ENCODE data around the gene NXF2B.
"Not testable (repeated sequence)": the region's sequence is repeated elsewhere in the genome, so short reads cannot be mapped to it uniquely, and the experiment has no call there.

Gene NXF2B, protein sequence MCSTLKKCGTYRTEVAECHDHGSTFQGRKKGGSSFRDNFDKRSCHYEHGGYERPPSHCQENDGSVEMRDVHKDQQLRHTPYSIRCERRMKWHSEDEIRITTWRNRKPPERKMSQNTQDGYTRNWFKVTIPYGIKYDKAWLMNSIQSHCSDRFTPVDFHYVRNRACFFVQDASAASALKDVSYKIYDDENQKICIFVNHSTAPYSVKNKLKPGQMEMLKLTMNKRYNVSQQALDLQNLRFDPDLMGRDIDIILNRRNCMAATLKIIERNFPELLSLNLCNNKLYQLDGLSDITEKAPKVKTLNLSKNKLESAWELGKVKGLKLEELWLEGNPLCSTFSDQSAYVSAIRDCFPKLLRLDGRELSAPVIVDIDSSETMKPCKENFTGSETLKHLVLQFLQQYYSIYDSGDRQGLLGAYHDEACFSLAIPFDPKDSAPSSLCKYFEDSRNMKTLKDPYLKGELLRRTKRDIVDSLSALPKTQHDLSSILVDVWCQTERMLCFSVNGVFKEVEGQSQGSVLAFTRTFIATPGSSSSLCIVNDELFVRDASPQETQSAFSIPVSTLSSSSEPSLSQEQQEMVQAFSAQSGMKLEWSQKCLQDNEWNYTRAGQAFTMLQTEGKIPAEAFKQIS

DNA sequence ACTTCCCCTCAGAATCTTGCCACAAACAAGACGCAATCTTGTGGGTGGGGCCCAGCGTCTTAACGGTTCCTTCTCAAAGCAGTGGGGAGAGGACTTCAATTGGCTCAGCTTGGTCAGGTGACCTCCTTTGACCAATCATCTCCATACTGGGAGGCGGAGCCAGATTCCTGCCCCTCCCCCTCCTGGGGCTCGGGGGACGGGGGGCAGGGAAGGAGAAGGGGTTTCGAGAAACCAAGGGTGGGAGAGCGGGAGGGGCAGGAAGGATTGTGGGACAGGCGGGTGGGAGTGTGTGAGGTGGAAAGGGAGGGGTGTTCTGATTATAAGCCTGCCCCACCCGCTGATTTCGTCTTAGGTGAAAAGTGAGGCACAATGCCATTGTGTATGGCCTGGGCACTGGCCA is at the start of gene NXF2B:
TSS of gene NXF2B (minus strand) at position 101 of the 400 bp plus-strand sequence. CDS start 59,972 bp downstream, outside the sequence.
- DNase-seq = not testable (repeated sequence)

DNA sequence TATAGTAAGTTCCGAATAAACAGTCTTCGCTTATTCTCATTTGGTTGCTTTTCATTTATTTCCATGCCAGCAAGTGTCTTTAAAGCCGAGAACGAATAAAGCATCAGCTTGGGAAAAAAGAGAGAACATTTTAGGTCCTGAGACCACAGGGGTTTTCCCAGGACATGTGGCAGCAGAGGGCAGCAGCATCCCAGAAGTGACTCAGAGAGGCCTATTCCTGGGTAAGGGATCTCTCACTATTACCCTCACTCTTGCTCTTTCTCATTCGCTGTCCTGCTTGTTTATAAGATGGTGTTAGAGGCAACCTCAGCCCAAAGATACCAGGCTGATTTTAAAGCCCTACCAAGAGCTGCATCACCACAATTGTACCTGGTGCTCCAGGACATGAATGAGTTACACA is 39.0 kb upstream of the NXF2B start:
- not testable (repeated sequence) for DNase-seq

DNA sequence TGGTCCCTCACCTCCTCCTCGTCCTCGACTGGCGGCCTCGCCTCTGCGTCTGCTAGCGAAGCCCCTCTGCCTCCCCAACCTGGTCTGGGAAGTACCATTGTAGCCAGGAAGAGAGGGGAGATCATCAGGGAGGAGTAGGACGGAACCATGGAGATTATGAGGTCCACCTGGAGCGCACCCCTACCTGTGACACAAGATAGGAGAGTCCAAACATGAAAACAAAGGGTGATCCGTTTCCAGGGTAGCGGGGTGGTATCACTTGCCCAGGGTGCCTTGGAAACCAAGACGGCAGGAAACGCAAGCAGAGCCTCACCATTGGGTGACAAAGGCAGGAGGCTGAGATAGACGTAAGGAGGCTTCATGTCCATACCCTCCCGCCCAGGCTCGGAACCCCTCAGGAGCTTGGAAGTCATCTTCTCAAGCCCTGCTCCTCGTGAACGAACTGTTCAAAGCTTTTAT is 32.0 kb upstream of the NXF2B start, which contains the start of gene TCP11X2:
TSS of gene TCP11X2 (minus strand) at position 51 of the 459 bp plus-strand sequence.
- DNase-seq = not testable (repeated sequence)

DNA sequence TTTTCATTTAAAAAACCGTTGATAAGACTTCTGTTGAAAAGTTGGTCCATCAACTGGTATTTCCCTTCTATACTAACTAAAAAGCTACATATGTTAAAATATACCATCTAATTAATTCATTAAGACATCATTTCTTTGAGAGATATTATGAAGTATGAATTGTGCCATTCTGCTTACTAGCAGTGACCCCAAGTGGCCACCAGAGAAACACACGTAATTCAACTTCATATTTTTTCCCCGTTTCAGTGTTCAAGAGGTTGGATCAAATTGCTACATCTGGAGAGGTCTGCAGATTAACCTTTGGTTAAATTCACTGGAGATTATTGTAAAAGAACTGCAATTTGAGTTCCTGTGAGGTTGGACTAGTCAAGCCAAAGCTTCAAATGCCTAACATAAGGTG is 30.4 kb upstream of the NXF2B start:
- DNase-seq = not testable (repeated sequence)

DNA sequence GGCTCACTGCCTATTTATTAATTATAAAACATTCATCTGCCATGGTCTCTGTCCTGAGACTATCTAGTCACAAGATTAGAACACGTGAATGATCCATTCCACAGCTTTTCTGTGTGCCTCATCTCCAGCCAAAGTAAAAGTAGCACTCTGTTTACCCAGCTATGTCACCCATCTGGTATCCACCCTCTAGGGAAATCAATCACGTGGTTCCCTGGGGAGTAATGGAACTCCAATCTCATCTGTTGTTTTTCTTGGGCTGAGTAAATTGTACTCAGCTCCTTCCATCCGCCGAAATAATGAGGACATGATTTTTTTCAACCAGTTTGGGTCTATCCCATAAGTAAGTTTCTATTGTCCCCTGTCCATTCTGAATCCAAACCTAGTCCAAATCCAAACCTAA is 18.8 kb upstream of the NXF2B start:
- not testable (repeated sequence) for DNase-seq

DNA sequence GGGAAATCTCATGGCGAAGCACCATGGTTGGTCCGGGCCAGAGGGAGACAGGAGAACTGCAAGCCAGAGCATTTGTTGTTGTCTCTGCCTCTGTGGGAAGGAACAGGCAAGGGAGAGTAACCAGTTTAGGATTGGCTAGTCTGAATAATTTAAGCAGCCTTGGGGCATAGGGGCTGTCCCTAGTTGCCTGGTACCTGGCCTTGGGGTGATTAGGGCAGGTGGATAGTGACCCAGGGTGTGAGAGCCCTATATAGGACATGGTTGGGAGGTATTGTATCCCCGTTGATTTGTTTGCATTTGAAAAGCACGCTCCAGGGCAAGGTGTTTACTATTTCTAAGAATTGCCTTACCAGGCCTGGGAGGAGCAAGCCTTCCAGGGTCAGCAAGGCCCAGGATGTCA is 25.3 kb downstream of the NXF2B start:
- DNase-seq = not testable (repeated sequence)

DNA sequence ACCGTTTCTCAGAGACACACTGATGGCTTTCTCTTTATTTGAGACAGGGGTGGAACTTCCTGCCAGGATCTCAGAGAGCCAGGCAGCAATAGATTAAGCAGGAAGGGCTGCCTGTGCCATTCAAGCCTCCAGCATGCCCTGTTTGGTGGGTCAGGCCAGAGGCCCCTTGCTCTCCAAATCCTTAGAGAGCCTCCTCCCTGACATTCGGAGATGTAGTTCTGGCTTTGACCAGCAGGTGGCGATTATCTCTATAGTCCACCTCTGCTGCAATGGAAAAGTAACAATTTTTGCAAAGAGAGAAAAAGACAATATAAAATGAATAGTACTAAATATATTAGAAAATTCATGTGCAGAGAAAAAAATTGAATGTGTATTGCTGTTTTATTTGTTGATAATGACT is 93.9 kb downstream of the NXF2B start:
- DNase-seq = no peak

DNA sequence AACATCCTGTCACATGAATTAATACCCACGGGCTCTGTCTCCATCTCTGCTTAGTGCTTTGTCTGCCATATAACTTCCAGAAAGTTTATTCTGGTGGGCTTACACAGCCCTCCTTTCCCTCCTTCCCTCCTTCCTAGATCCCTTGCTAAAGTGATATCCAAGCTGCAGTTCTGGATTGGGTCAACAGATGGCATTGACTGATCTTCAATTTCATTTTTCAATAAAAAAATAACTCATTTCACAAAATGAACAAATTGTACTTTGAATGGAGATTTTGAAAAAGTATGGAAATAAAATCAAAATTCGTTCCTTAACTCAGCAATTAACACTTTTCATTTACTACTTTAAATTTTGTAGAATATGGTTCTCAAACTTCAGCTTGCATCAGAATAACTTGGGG is 97.9 kb downstream of the NXF2B start:
- DNase-seq = no peak

DNA sequence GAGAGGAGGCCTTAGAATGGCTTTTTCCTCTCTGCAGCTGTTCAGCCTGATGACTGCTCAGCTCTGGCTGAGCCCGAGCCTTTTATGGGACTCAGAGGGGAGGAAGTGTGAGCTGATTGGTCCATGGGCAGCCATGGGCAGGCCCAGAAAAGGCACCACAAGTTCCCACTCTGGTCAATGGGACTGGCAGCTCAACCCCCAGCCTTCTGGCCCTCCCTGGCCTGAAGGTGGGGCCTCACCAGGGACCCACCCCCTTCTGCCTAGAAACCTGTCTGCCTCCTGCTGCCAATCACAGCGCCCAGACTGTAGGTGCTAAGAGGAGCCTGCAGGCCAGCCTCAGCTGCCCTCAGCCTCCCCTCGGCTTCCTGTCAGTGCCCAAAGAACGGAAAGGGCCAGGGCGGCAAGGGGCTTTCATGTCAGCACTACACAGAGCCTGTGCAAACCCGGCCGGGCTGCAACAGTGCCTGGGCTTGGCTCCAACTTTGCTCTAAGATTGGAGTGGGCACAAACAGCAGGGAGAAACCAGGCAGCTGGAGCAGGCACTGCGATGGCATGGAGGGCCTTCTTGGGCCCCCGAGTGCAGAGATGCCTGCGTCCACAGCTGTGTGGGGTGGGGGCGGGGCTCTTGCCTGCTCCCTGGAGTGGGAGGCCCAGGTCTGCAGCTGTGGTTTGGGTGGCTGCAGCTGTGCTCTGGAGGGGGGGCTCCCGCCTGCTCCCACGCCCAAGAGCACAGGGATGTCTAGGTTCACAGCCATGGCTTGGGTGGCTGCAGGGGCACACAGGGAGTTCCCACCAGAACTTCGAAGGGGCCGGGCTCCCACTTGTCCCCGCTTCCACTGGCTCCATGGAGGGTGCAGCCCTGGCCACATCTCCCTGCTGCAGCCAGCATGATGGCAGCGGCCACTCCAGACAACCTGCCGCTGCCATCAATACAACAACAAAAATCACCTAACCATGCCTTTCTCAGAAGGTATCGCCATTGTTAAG is 100.2 kb downstream of the NXF2B start:
- no peak for DNase-seq

DNA sequence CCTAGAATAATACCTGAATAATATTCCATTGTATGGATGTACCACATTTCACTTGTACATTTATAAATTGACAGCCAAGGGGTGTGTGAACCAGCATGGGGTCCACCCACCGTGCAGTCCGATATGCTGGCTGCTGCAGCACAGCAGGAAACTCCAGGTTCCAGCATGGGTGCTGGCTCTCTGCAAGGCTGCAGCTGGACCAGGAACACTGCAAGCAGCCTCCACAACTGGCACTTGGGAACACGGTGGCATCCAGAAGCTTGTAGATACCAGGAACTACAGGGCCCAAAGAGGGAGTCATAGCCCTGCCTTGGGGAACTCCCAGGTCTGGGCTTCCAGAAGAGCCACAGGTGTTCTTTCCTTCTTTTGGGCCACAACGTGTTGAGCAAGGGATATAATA is 101.6 kb downstream of the NXF2B start:
- no peak for DNase-seq

Data from NCI-H2227 treated with DMSO at 0.1 percent for 48 hours (cell line).